Heart left ventricle (tissue), 16 donors: ENCODE data around the gene GPR39. TPM values are rescaled to one million over a fixed set of nuclear protein-coding genes. Genes with fewer than 3 reads are reported as not detected.
"Not testable (repeated sequence)": the region's sequence is repeated elsewhere in the genome, so short reads cannot be mapped to it uniquely, and the experiment has no call there.

Source experiments
- ATAC-seq, 4 donors: fragments of 200-7000 bp; cut with Tn5 transposase; one replicate each; pipeline ENCODE4 v1.9.1; 2020 to 2022; ENCODE audit warnings: moderate library complexity in 4 of 4, mild to moderate bottlenecking in 3 of 4, moderate number of reproducible peaks in 1 of 4
- DNase-seq, 5 donors: peaks; one replicate each; pipeline ENCODE4 v3.0.0-alpha.2; 2020
- H3K27ac ChIP-seq, 12 donors: fragments of 200-600 bp; sonication (generic) in 4 of 12; one replicate each; pipeline versions ENCODE4 v1.5.0 to v1.8.0; 2016 to 2022; ENCODE audit warnings: mild to moderate bottlenecking in 2 of 12
- H3K27me3 ChIP-seq, 9 donors: fragments of 200-600 bp; sonication (generic) in 2 of 9; one replicate each; pipeline versions ENCODE4 v1.5.1 to v1.8.0; 2016 to 2022; ENCODE audit warnings: mild to moderate bottlenecking in 3 of 9
- H3K36me3 ChIP-seq, 9 donors: fragments of 200-600 bp; sonication (generic) in 2 of 9; one replicate each; pipeline versions ENCODE4 v1.5.0 to v1.8.0; 2018 to 2022; ENCODE audit warnings: mild to moderate bottlenecking in 2 of 9
- H3K4me1 ChIP-seq, 12 donors: fragments of 200-600 bp; sonication (generic) in 4 of 12; one replicate each; pipeline versions ENCODE4 v1.5.0 to v1.8.0; 2016 to 2022; ENCODE audit warnings: mild to moderate bottlenecking in 3 of 12
- H3K4me3 ChIP-seq, 12 donors: fragments of 200-600 bp; sonication (generic) in 4 of 12; one replicate each; pipeline versions ENCODE4 v1.5.0 to v1.8.0; 2017 to 2022; ENCODE audit warnings: mild to moderate bottlenecking in 9 of 12, moderate library complexity in 4 of 12
- H3K9me3 ChIP-seq, 12 donors: fragments of 200-600 bp; sonication (generic) in 4 of 12; one replicate each; pipeline versions ENCODE4 v1.5.0 to v1.8.0; 2016 to 2022; ENCODE audit warnings: mild to moderate bottlenecking in 1 of 12
- CTCF ChIP-seq, 12 donors: fragments of 200-600 bp; sonication (generic) in 4 of 12; IDR thresholded peaks; one replicate each; pipeline versions ENCODE4 v1.5.0 to v1.8.0; 2018 to 2022; ENCODE audit warnings: antibody characterized with exemption in 12 of 12, mild to moderate bottlenecking in 5 of 12
- POLR2A ChIP-seq, 2 donors: fragments of 450-650 bp; IDR thresholded peaks; one replicate each; pipeline ENCODE4 v1.6.1; 2017; ENCODE audit warnings: antibody characterized with exemption in 2 of 2, mild to moderate bottlenecking in 2 of 2, moderate library complexity in 2 of 2
- WGBS, 4 donors: extraction: QIAGEN DNeasy Blood & Tissue Kit in 2 of 4; methylation state at CpG; one replicate each; pipeline versions ENCODE4 v1.1.5 to v1.1.7; 2013 to 2018; 5-methylcytosine and 5-hydroxymethylcytosine counted together
- intact Hi-C, 10 donors: fragments of 100-400 bp; cut with DNase I; formaldehyde crosslinking; loops; one replicate each; pipeline versions ENCODE4 v1.11.1 to v1.14.2; 2022
- polyA plus RNA-seq, 2 donors: library from polyadenylated mRNA; stranded (reverse); fragments of 200-250 nt; gene quantifications; one replicate each; pipeline ENCODE4 v1.2.3, GENCODE V29; 2013
- total RNA-seq, 9 donors: library from RNA; depleted of rRNA in 2 of 9; stranded (reverse); fragments of >200 nt in 2 of 9; fragmentation: NEBNext Ultra II Directional in 3 of 9; extraction: Animal tissue kit (Norgen Biotek cat#: 25700) in 3 of 9; gene quantifications; one replicate each; pipeline versions ENCODE4 v1.1.0 to v1.2.4, GENCODE V29; 2016 to 2023
- donor health status: ischemic (EF 13 %, LVEDD 7.1; RV severe dilation, severe dysfunction).
- donor health status: healthy with polysubstance abuse.
- donor health status: DM: no; HTN: yes; CAD: no.
- donor health status: DM: no; HTN: no; CAD: no.
- donor health status: ischemic (EF 25% LVEDD 6.9; RV normal size, moderate dysfunction).
- donor health status: ischemic (EF 25% LVEDD 5.7; RV mildly dilated, moderate dysfunction).
- donor health status: healthy.
- donor health status: DM: yes; HTN: yes; CAD: no.
- donor health status: ischemic (EF 35%, LVEDD 5.7; RV mildly dilated, moderate dysfunction).
- donor health status: nonischemic (EF 11% LVEDD 7.7; RV severe dilation, severe dysfunction).
- donor health status: DM: yes; HTN: yes; CAD: no.
- donor health status: PGD.
- donor health status: ischemic (EF 29% LVEDD 5.4; RV normal size, mild dysfunction).
- donor health status: nonischemic (EF 23%, LVEDD 6.1; RV moderate dilation, normal function).

Gene GPR39
- total and polyA plus RNA-seq, 11 donors: 0.11 TPM; not detected in 10

- intact Hi-C loops: no loop called here
- TF ChIP-seq CTCF (IDR thresholded peaks at IDR 0.05): no peak
- no peak for TF ChIP-seq POLR2A (IDR thresholded peaks at IDR 0.05)
- DNase-seq (no peak), ATAC-seq (no peak)
- H3K36me3 ChIP-seq: no peaks in the 10 kb centered on the region
- 49 to 73% (median 57%) methylated on average over 3 of the region's 3 CpGs for WGBS, 4 donors
- H3K4me1 ChIP-seq: no peaks in the 10 kb centered on the region
- H3K27ac ChIP-seq: no peak overlapping the region
- peaks cover 0 to 3% (median 0%) of the 10 kb centered on the region in 9 donors for H3K27me3 ChIP-seq
- H3K4me3 ChIP-seq: no peak overlapping the region
- no peaks in the 10 kb centered on the region for H3K9me3 ChIP-seq
Observed at GRCh38 chr2:132519566-132519965, 103.0 kb downstream of the GPR39 start.

- H3K36me3 ChIP-seq: no peaks in the 10 kb centered on the region
- WGBS, 4 donors: 48 to 63% (median 62%) methylated on average over 3 of the region's 3 CpGs
- intact Hi-C loops: no loop called here
Observed at GRCh38 chr2:132521341-132521740, 104.7 kb downstream of the GPR39 start.

GRCh38 chr2:132522901-132523300 is 106.3 kb downstream of the GPR39 start:
- TF ChIP-seq CTCF (IDR thresholded peaks at IDR 0.05) (no peak), POLR2A (IDR thresholded peaks at IDR 0.05) (no peak)
- peaks cover 0 to 3% (median 0%) of the 10 kb centered on the region in 9 donors for H3K27me3 ChIP-seq
- no peaks in the 10 kb centered on the region for H3K9me3 ChIP-seq
- no peak overlapping the region for H3K4me3 ChIP-seq
- ATAC-seq: no peak
- no peaks in the 10 kb centered on the region for H3K36me3 ChIP-seq
- WGBS, 4 donors: 67 to 76% (median 74%) methylated on average over 4 of the region's 4 CpGs
- intact Hi-C loops: no loop called here
- H3K4me1 ChIP-seq: no peaks in the 10 kb centered on the region
- no peak for DNase-seq
- no peak overlapping the region for H3K27ac ChIP-seq

More at GRCh38 chr2:132521341-132521740, 104.7 kb downstream of the GPR39 start:
- DNase-seq (no peak), ATAC-seq (no peak)
- no peaks in the 10 kb centered on the region for H3K9me3 ChIP-seq
- H3K4me3 ChIP-seq: no peak overlapping the region
- no peak overlapping the region for H3K27ac ChIP-seq
- peaks cover 0 to 3% (median 0%) of the 10 kb centered on the region in 9 donors for H3K27me3 ChIP-seq
- TF ChIP-seq CTCF (IDR thresholded peaks at IDR 0.05) (no peak), POLR2A (IDR thresholded peaks at IDR 0.05) (no peak)
- H3K4me1 ChIP-seq: no peaks in the 10 kb centered on the region

- H3K4me3 ChIP-seq, intact Hi-C loops, ATAC-seq, H3K36me3 ChIP-seq, H3K27ac ChIP-seq, DNase-seq, H3K27me3 ChIP-seq, H3K4me1 ChIP-seq: not testable (repeated sequence)
- 53 to 70% (median 64%) methylated on average over 1 of the region's 1 CpG for WGBS, 4 donors
- H3K9me3 ChIP-seq: peaks cover 0 to 16% (median 0%) of the 10 kb centered on the region in 12 donors
Observed at GRCh38 chr2:132537061-132537460, 120.5 kb downstream of the GPR39 start.

GRCh38 chr2:132538331-132538855 is 121.8 kb downstream of the GPR39 start:
- Histone ChIP-seq H3K4me1 (no peaks in the 10 kb centered on the region), H3K27me3 (no peaks in the 10 kb centered on the region), H3K4me3 (no peak overlapping the region), H3K9me3 (peaks cover 0 to 29% (median 4%) of the 10 kb centered on the region in 12 donors), H3K27ac (no peak overlapping the region), H3K36me3 (no peaks in the 10 kb centered on the region)
- TF ChIP-seq POLR2A (IDR thresholded peaks at IDR 0.05): no peak
- no peak for TF ChIP-seq CTCF (IDR thresholded peaks at IDR 0.05)
- no peak for ATAC-seq
- no peak for DNase-seq
- intact Hi-C loops: no loop called here
- 21 to 46% (median 45%) methylated on average over 2 to 4 of the region's 4 CpGs for WGBS, 4 donors
